DMS153 (cell line): ENCODE data around the gene PFKFB3.
"Not testable (repeated sequence)": the region's sequence is repeated elsewhere in the genome, so short reads cannot be mapped to it uniquely, and the experiment has no call there.

Experiments
- DNase-seq: peaks from one replicate; lab custom pipeline; 2025; lab: John Stamatoyannopoulos, UW

Gene PFKFB3

DNA sequence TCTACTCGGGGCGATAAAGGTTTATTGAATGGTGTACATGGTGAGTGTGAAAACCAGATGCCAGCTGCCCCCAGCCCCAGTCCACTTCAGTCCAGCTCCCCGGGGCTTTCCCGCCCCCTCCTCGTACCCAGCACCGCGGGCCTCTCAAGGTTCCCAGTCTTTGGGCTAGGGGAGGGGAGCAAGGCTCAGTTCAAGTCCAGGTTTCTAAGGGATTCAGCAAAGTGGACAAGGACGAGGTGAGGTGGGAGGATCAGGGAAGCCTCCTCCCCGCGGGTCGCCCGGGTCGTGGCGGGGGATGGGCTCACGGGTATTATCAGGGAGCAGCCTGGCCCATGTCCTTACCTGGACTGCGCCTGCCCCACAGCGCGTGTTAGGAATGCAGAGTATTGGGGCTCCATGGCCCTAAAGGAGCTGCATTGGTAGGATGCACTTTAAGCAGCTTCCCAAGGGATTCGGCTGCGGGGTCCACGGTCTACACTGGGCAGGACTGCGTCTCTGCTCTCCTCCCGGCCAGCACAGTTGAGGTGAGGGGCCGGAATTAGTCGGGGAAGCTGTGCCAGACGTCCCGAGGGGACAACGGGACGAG lies 541 bp upstream of the PFKFB3 start:
- no peak for DNase-seq

DNA sequence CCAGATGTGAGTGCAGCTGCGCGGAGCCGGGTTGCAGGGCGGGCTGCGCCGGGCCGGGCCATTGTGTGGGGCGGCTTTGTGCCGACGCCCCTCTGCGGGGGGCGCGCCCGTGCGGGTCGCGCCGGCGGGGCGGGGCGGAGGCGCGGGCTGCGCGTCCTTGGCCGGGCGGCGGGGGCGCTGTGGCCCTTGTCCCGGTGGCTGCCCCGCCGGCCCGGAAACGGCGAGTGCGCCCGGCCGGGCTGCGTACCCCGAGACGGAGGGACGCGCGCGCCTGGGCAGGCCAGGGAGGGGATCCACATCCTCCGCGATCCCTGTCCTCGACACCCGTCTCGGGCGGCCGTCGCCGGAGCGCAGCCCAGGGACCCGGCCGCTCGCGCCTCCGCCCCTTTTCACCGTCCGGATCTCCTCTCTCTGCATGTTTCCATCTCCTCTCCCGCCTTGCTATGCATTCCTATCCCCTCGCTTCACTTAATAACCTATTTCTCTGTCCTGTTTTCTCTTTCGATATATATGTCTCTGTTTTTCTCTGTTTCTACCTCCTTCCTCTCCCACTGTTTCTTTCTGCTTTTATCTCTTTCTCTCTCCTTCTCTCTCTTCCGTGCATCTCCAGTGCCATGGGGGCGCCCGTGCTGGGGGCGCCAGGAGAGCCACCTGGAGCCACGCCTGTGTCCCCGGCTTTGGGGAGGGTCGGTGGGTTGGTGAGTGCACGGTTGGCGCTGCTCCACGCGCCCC lies 765 bp downstream of the PFKFB3 start:
- DNase-seq: no peak

DNA sequence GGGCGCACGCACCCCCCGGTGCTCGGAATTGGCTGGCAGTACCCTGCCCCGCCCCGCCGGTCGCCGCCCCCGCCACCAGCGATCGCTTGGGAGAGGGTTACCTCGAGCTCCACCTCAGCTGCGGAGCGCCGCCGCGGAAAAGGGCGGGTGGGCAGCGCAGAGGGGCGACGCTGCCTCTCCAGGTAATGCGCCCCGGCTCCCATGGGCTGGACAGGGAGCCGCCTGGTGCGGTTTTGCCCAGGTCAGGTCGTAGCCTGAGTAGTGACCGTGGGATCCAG lies 1.3 kb downstream of the PFKFB3 start:
- no peak for DNase-seq

DNA sequence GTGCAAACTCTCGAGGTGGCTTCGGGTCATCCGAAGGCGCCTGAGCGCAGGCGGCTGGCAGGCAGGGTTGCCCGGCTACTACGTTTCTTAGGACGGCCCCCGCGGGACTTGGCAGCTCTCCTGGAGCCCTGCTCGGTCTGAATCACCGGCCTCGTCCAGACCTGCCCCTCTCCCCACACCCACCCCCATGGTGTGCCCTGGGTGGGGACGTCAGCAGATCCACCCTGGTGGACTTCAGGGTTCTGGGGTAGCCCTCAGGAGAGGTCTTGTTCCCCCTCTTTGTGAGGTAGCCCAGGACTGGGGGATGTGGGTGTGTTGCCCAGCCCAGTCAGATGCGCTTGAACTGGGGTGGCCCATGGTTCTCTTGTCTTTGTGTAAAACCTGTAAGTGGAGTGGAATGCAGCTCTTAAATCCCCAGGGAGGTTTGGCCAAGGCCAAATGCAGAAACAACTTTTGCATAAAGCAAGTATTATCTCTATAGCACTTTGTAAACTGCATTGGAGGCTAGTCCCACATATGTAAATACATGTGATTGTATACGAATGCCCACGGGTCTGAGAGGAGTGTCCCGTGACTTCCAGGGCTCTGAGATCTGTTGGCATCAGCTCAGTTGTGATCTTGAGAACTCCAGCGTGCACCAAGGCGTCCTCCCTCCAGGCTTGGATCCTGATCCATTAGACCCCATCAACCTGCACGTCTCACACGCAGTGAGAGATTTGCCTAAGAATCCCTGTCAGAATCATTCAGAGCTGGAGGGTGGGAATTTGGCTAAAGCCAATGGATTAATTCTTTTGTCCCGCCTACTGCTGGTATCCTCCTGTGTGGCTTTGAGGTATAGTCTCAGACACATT lies 1.8 kb downstream of the PFKFB3 start:
- DNase-seq: no peak

DNA sequence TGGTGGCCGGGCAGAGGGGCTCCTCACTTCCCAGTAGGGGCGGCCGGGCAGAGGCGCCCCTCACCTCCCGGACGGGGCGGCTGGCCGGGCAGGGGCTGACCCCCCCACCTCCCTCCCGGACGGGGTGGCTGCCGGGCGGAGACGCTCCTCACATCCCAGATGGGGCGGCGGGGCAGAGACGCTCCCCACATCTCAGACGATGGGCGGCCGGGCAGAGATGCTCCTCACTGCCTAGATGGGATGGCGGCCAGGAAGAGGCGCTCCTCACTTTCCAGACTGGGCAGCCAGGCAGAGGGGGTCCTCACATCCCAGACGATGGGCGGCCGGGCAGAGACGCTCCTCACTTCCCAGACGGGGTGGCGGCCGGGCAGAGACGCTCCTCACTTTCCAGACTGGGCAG lies 3.8 kb downstream of the PFKFB3 start:
- DNase-seq: not testable (repeated sequence)

DNA sequence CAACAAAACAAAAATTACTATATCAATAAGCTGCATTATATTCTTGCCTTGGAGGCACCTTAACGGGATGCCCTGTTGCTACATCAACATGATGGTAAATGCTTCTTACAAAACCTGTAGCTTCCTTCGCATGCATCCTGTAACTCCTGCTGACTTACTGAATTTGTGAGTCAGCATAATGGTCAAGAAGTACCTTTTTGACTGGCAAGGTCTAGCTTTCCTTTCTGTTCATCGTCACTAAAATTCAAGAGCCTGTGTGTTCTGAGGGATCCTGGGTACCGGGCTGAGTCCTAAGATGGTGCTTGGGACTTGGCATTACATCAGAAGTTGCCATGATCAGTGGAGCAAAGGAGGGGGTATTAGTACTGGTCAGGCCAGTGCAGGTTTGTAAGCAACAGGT lies 4.9 kb downstream of the PFKFB3 start:
- DNase-seq: no peak

DNA sequence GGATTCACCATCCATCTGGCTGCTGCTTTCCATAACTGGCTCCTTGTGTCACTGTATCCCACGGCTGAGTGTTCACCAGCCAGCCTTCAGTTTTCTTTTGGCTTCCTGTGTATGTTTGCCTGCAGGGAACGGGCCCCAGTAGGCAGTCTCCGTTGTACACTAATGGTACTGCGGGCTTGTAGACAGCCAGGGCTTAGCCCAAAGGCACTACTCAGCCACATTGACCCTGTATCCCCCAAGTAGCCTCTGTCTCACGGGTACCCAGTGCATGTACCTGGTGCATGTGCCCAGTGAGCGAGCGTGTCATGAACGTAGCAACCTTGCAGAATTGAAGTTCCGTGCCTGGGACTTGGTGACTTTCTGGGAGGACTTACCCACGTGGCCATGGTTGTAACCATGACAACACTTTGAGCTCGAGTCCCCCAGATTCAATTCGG lies 6.1 kb downstream of the PFKFB3 start:
- no peak for DNase-seq

DNA sequence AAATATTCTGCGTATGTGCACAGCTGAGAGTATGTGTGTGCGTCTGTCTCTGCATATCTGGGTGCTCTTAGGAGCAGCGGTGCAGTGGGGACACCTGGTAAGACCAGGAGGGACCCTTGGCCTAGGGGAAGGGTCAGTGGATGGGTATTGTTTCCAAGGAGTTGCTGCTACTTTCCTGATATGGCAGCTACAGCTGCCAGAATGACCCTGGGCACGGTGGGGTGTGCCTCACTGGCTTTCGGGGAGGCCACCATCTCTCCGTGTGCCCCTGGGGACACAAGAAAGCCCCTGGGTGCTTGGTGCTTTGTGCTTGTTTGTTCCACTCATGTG lies 8.6 kb downstream of the PFKFB3 start:
- DNase-seq: no peak

DNA sequence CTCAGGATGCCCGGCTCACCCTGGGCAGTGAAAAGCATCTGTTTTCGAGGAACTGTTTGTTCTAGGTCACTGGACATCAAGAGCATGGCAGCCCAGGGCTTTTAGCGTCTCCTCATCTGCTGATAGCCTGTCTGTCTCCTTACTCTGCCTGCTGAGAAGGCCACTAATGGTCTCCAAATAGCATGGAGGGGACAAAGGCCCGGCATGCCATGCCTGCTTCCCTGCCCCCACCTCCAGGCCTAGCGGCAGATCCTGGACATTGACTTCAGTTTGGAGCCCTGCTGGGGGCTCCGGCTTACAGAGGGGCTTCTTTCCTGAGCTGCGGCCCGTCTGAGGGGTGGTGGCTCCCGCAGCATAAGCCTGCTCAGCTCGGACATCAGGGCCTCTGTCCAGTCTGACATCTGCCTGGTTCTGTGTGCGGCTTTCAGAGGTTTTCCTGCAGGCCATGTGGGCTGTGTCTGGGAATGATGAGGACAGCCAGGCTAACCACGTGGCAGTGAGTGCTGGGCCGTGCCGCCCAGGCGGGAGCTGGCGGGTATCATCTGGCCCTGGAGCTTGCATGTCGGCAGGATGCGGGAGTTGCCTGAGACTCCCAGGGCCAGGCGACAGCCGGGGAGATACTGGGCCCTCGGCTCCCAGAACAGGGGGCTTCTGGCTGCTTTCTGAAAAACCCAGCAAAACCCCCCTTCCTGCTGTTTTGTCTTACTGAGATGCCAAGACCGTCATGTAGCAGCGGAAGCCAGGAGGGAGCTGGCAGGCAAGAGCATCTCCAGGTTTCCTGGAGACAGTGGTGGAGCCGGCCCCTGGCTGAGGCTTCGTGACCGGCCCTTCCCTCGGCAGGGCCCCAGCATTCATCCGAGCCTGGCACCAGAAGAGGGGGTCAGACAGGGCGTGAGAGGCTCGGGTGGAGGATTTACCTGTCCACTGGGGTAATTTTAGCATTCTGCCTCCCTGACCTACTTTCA lies 9.2 kb downstream of the PFKFB3 start:
- no peak for DNase-seq

DNA sequence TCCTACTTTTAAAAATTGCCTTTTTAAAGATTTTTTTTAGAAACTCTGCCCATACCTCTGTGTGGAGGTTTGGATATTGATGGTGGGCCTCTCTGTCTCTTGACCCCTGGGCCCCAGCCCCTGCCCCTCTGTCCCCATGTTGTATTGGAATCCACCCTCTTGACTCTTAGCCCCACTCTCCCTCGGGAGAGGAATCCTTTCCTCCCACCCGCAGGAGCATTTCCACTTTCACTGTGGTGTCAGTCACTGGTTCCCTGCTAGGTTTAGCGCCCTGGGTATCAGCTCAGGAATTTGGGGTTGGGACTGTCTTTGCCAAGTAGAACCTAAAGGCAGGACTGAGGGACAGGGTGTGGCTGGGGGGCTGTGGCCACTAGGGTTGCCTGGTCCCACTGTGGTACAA lies 10.1 kb downstream of the PFKFB3 start:
- DNase-seq: no peak

DNA sequence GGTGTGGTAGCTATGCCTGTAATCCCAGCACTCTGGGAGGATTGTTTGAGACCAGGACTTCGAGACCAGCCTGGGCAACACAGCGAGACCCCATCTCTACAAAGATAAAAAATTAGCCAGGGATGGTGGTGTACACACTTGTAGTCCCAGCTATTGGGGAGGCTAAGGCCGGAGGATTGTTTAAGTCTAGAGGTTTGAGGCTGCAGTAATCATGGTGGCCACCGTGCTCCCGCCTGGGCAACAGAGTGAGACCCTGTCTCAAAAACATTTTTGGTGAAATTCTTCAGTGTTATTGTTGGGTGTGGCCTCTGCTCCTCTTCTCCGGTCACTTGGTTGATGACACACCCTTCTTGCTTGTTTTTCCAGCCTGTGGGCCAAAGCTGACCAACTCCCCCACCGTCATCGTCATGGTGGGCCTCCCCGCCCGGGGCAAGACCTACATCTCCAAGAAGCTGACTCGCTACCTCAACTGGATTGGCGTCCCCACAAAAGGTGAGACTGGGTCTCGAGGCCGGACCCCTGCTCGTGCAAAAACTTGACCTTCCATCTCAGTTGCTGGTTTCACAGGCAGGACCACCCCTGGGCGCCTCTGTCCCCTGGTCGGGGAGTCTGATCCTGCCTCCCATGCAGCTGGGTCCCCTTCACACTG lies 10.6 kb downstream of the PFKFB3 start:
- DNase-seq: no peak

DNA sequence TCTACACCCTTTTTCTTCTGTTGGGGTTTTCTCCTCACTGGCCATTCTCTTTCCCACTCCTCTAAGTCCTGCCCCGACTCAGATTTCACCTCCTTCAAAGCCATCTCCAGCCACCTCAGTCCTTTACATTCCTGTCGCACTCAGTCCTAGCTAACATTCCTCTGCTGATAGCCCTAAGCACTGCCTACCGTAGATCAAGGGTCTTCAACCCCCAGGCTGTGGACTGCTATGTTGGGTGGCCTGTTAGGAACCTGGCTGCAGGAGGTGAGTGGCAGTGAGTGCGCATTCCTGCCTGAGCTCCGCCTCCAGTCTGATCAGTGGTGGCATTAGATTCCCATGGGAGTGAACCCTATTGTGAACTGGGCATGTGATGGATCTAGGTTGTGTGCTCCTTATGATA lies 11.2 kb downstream of the PFKFB3 start:
- DNase-seq: no peak

DNA sequence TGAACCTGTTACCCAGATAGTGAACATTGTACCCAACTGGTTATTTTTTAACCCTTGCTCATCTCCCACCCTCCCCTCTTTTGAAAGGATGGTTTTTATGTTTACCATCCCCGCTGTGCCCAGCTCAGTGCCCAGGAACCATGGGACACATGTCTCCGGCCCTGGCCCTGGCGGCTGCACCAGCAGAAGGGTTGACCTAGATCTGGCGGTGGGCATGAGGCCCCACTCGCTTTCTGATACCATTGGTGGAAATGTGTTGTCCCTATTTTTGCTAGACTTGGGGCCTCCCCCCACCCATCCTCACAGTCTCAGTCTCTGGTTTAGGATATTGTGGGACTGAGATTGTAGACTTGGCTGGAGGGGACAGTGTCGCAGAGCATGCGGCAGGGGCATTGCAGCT lies 11.9 kb downstream of the PFKFB3 start:
- no peak for DNase-seq

DNA sequence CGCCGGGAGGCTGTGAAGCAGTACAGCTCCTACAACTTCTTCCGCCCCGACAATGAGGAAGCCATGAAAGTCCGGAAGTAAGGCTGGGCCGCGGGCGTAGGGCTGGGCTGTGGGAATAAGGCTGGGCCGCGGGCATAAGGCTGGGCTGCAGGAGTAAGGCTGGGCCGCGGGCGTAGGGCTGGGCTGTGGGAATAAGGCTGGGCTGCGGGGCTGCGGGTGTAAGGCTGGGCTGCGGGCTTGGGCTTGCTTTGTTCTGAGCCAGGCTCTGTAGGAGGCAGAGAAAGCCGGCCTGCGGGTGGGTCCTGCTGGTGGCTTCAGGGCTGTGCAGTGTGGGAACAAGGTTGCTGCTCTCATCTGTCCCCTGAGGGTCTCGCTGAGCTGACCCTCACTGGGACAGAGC lies 12.5 kb downstream of the PFKFB3 start:
- DNase-seq: no peak

DNA sequence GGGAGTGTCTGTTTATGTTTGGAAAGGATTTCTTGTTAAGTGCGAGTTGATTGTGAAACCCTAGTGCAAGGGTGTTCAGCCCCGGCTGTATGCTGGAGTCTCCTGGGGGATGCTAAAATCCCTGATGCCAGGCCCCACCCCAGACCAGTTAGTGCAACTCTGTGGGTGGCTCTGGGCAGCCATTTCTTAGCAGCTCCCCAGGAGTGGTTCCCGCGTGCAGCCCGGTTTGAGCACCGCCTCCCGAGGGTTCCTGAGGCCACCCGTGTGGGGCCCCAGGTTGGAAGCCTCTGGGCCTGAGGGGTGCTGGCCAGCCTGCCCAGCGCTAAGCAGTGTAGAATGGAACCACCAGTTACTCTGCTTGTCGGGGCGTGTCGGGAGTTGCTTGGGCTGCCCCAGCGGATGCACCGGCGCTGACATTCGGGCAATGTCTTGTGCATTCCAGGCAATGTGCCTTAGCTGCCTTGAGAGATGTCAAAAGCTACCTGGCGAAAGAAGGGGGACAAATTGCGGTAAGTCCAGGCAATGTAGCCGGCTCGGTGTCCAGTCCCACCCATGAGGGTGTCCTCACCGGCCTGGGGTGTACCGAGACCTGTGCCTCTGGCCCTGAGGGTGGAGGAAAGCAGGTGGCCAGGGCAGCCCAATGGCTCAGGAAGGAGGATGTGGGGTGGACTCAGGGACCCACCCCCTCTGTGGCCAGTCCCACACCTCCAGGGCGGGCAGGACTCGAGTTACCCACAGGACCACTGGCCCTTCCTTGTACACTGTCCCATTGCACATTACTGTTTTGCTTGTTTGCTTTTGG lies 13.2 kb downstream of the PFKFB3 start:
- DNase-seq: no peak

DNA sequence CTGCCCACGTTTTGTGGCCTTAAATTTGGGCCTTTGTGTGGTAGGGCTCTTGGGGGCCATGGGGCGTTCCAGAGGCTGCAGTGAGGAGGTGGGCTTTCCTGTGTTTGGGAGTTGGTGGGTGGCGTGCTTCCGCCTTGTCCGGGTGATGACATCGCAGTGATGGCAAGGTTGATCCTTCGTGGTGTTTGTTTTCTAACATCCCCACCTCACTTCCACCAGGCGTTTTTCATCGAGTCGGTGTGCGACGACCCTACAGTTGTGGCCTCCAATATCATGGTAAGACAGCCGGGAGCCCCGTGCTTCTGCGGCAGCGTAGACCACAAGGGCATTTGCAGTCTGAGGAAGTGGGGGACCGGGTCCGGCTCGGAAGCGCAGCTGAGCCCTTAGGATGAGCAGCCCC lies 14.2 kb downstream of the PFKFB3 start:
- no peak for DNase-seq

DNA sequence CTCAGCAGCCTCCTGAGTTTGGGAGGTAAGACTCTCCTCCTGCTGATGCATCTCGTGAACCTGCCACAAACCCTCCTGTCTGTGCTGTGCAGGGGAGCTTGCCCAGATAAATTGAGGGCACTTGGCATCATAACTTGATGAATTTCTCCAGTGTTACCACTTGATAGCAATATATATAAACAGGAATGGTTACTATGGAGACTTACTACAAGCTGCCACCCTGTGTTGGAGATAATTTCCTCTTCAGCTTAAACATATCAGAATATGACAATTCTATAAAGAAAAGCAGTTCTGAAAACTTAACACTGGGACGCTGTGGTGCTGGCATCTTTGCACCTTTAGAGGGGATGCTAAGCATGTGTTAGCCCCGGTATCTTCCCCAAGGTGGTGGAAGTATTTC lies 14.9 kb downstream of the PFKFB3 start:
- no peak for DNase-seq

DNA sequence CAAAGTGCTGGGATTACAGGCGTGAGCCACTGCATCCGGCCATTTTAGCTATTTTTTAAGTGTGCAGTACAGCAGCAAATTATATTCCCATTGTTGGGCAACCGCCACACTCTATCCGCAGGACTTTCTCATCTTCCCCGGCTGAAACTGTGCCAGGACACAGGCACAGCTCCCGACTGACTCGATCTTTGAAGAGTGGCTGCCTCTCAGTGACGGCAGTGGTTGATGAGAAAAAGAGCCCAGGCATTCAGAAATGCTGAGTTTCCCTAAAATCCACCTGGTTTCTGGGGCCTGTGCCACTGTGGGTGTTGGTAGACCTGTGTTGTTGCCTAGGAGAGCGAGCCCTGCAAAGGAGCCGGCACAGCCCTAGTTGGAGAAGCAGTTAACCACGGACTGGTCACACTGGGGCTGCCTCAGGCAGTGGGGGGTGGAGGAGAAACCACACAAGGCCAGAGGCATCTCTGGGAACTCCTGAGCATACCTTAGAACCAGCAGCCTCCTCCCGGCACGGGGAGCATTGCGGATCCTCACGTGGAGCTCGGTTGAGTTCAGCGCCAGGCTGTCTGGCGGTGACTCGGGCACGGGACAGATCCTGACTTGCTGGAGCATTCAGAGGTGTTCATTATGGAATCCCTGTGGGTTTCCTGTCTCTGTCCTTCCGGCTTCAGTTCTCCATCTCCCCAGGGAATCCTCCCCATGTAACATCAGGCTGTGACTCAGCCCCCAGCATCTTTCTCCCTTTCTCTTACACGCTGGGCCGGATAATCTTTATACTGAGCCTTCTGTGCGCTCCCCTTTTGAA lies 16.2 kb downstream of the PFKFB3 start:
- DNase-seq: no peak

DNA sequence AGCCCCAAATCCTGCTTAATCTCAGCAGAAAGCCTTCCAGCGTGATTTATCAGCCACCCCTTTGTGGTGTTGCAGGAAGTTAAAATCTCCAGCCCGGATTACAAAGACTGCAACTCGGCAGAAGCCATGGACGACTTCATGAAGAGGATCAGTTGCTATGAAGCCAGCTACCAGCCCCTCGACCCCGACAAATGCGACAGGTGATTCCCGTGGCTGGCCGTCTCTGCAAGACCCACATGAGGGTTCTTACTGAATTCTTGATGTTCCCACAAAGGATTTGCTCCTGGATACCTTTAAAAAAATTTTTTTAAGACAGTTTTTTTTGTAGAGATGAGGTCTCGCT lies 16.7 kb downstream of the PFKFB3 start:
- DNase-seq: no peak
